RWPE2 (cell line): ENCODE data around the gene TAP1.

Experiments used
- ATAC-seq: fragments of 200-7000 bp; cut with Tn5 transposase; 3 replicates; pipeline ENCODE4 v1.9.1; 2021; ENCODE audit warnings: low read depth
- DNase-seq: peaks from one replicate; pipeline ENCODE4 v3.0.0-alpha.2; 2020; ENCODE audit warnings: low spot score
- H3K27ac ChIP-seq: fragments of 450-650 bp; 2 replicates; pipeline ENCODE4 v1.5.1; 2017; ENCODE audit warnings: mild to moderate bottlenecking; ENCODE audit not compliant: poor library complexity, severe bottlenecking
- H3K27me3 ChIP-seq: fragments of 250-450 bp; sonication (Bioruptor Pico); 2 replicates; pipeline ENCODE4 v1.5.1; 2021; ENCODE audit warnings: mild to moderate bottlenecking, moderate library complexity; ENCODE audit not compliant: insufficient read depth, poor library complexity, severe bottlenecking
- H3K36me3 ChIP-seq: fragments of 250-450 bp; sonication (Bioruptor Pico); 2 replicates; pipeline ENCODE4 v1.5.1; 2020; ENCODE audit warnings: low read depth, mild to moderate bottlenecking, moderate library complexity
- H3K4me1 ChIP-seq: fragments of 250-450 bp; sonication (Bioruptor Pico); 2 replicates; pipeline ENCODE4 v1.5.1; 2021; ENCODE audit warnings: mild to moderate bottlenecking, moderate library complexity; ENCODE audit not compliant: insufficient read depth, poor library complexity, severe bottlenecking
- H3K4me3 ChIP-seq: fragments of 250-450 bp; sonication (Bioruptor Pico); 2 replicates; pipeline ENCODE4 v1.5.1; 2021; ENCODE audit warnings: mild to moderate bottlenecking, moderate library complexity; ENCODE audit not compliant: severe bottlenecking
- H3K9me3 ChIP-seq: fragments of 250-450 bp; sonication (Bioruptor Pico); 2 replicates; pipeline ENCODE4 v1.5.1; 2021; ENCODE audit warnings: mild to moderate bottlenecking, moderate library complexity; ENCODE audit not compliant: severe bottlenecking
- TF ChIP-seq, protein P1 (sequence below): fragments of 450-650 bp; IDR thresholded peaks from one replicate; pipeline ENCODE4 v1.5.1; 2017; ENCODE audit warnings: mild to moderate bottlenecking, moderate library complexity; ENCODE audit not compliant: poor library complexity, severe bottlenecking

Gene TAP1

DNA sequence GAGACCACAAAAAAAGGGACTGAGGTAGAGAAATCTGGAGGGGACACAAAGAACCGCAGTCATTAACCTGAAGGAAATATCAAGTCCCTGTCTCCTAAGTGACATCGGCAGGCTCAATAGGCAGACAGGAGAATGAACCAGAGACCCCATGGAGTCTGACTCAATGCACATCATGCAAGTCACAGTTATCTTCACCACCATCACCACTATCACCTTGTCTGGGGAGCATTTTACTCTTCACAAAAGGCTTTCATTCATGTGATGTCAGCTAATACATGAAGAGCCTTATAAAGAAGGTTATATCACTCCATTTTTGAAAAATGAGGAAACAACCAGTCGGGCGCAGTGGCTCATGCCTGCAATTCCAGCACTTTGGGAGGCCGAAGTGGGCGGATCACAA, 4.4 kb downstream of the TAP1 start:
- ATAC-seq (no peak), DNase-seq (no peak)
- no peaks in the 10 kb centered on the region for H3K27me3 ChIP-seq
- H3K36me3 ChIP-seq, result peaks cover 46% of the 10 kb centered on the region
- H3K9me3 ChIP-seq, result no peaks in the 10 kb centered on the region
- H3K4me1 ChIP-seq, result peaks cover 4% of the 10 kb centered on the region
- H3K27ac ChIP-seq, result no peak overlapping the region
- no peak overlapping the region for H3K4me3 ChIP-seq
- TF ChIP-seq, protein P1, sequence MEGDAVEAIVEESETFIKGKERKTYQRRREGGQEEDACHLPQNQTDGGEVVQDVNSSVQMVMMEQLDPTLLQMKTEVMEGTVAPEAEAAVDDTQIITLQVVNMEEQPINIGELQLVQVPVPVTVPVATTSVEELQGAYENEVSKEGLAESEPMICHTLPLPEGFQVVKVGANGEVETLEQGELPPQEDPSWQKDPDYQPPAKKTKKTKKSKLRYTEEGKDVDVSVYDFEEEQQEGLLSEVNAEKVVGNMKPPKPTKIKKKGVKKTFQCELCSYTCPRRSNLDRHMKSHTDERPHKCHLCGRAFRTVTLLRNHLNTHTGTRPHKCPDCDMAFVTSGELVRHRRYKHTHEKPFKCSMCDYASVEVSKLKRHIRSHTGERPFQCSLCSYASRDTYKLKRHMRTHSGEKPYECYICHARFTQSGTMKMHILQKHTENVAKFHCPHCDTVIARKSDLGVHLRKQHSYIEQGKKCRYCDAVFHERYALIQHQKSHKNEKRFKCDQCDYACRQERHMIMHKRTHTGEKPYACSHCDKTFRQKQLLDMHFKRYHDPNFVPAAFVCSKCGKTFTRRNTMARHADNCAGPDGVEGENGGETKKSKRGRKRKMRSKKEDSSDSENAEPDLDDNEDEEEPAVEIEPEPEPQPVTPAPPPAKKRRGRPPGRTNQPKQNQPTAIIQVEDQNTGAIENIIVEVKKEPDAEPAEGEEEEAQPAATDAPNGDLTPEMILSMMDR, result no peak

GRCh38 chr6:32847795-32848194, 5.7 kb downstream of the TAP1 start:
- DNase-seq, result no peak
- ATAC-seq, result no peak
- Histone ChIP-seq H3K4me1 (peaks cover 4% of the 10 kb centered on the region), H3K36me3 (peaks cover 47% of the 10 kb centered on the region), H3K27me3 (no peaks in the 10 kb centered on the region), H3K4me3 (no peak overlapping the region), H3K9me3 (no peaks in the 10 kb centered on the region), H3K27ac (no peak overlapping the region)
- TF ChIP-seq, protein P1, result no peak

GRCh38 chr6:32847004-32847403, 6.5 kb downstream of the TAP1 start:
- no peak for ATAC-seq
- TF ChIP-seq, protein P1, result no peak

GRCh38 chr6:32845384-32845884, 8.1 kb downstream of the TAP1 start:
- peaks cover 51% of the 10 kb centered on the region for H3K36me3 ChIP-seq
- H3K4me1 ChIP-seq, result peaks cover 4% of the 10 kb centered on the region
- no peak for ATAC-seq
- no peaks in the 10 kb centered on the region for H3K27me3 ChIP-seq
- no peaks in the 10 kb centered on the region for H3K9me3 ChIP-seq
- no peak for DNase-seq
- TF ChIP-seq, protein P1, result no peak
- H3K27ac ChIP-seq, result peak overlapping the region; percentile 50
- H3K4me3 ChIP-seq, result no peak overlapping the region

More at GRCh38 chr6:32847004-32847403, 6.5 kb downstream of the TAP1 start:
- H3K27me3 ChIP-seq, result no peaks in the 10 kb centered on the region
- no peaks in the 10 kb centered on the region for H3K9me3 ChIP-seq
- no peak overlapping the region for H3K27ac ChIP-seq
- DNase-seq, result no peak
- no peak overlapping the region for H3K4me3 ChIP-seq
- H3K36me3 ChIP-seq, result peaks cover 55% of the 10 kb centered on the region
- H3K4me1 ChIP-seq, result peaks cover 4% of the 10 kb centered on the region

- no peak for DNase-seq
- peak overlapping the region; percentile 62 for H3K4me3 ChIP-seq
- ATAC-seq, result no peak
- H3K27me3 ChIP-seq, result no peaks in the 10 kb centered on the region
- TF ChIP-seq, protein P1, result no peak
- H3K4me1 ChIP-seq, result peaks cover 4% of the 10 kb centered on the region
- H3K27ac ChIP-seq, result peak overlapping the region; percentile 50
- H3K36me3 ChIP-seq, result peaks cover 45% of the 10 kb centered on the region
- H3K9me3 ChIP-seq, result no peaks in the 10 kb centered on the region
Measured at GRCh38 chr6:32844839-32845383, 8.6 kb downstream of the TAP1 start.
